Measurements from ENCODE around the gene GDF15. TPM values are rescaled to one million over a fixed set of nuclear protein-coding genes. Genes with fewer than 3 reads are reported as not detected.

GDF15 gene, protein sequence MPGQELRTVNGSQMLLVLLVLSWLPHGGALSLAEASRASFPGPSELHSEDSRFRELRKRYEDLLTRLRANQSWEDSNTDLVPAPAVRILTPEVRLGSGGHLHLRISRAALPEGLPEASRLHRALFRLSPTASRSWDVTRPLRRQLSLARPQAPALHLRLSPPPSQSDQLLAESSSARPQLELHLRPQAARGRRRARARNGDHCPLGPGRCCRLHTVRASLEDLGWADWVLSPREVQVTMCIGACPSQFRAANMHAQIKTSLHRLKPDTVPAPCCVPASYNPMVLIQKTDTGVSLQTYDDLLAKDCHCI
- total RNA-seq: 139 TPM

GRCh38 chr19:18385675-18386542 is at the start of gene GDF15:
Gene GDF15 (plus strand): TSS chr19:18386158. CDS start chr19:18386190, 32 bp downstream.

GRCh38 chr19:18340190-18340989 is 45.6 kb upstream of the GDF15 start, which contains the start of gene PGPEP1:
Gene PGPEP1 (plus strand): TSS chr19:18340598. CDS start chr19:18340682, 84 bp downstream.

GRCh38 chr19:18397242-18398202 is 11.6 kb downstream of the GDF15 start, which contains the start of gene LRRC25:
Gene LRRC25 (minus strand): TSS chr19:18397622. CDS start chr19:18396963, 659 bp downstream.

GRCh38 chr19:18419195-18419698 is 33.3 kb downstream of the GDF15 start, which contains the start of gene SSBP4:
Gene SSBP4 (plus strand): TSS chr19:18419398. CDS start chr19:18419649, 251 bp downstream.

GRCh38 chr19:18437491-18438330 is 51.8 kb downstream of the GDF15 start, which contains the start of gene ISYNA1:
Gene ISYNA1 (minus strand): TSS chr19:18438133. CDS start chr19:18437979, 154 bp downstream.

Small RNAs within 50 kb of the gene (small RNA-seq; reads per million reads assigned to genes)
- not detected for gene MIR3189 (ENCODE audit: low replicate concordance)

Other genes starting within 250 kb of the GDF15 start
- 14.0 TPM for gene PIK3R2, start 233.0 kb upstream of the GDF15 start, total RNA-seq
- 57.0 TPM for gene IFI30, start 212.3 kb upstream of the GDF15 start, total RNA-seq
- 8.1 TPM for gene MPV17L2, start 192.9 kb upstream of the GDF15 start, total RNA-seq
- gene RAB3A, start 182.1 kb upstream of the GDF15 start, total RNA-seq: 8.8 TPM
- gene PDE4C, start 159.7 kb upstream of the GDF15 start, total RNA-seq: 5.3 TPM
- 3.3 TPM for gene IQCN, start 111.7 kb upstream of the GDF15 start, total RNA-seq
- 367 TPM for gene JUND, start 104.5 kb upstream of the GDF15 start, total RNA-seq
- 148 TPM for gene LSM4, start 63.1 kb upstream of the GDF15 start, total RNA-seq
- gene PGPEP1, start 45.6 kb upstream of the GDF15 start, total RNA-seq: 31.9 TPM
- 5.4 TPM for gene LRRC25, start 11.5 kb downstream of the GDF15 start, total RNA-seq
- 77.5 TPM for gene SSBP4, start 33.2 kb downstream of the GDF15 start, total RNA-seq
- 126 TPM for gene ISYNA1, start 52.0 kb downstream of the GDF15 start, total RNA-seq
- 19.2 TPM for gene ELL, start 135.9 kb downstream of the GDF15 start, total RNA-seq
- 162 TPM for gene FKBP8, start 157.4 kb downstream of the GDF15 start, total RNA-seq
- 50.3 TPM for gene KXD1, start 171.7 kb downstream of the GDF15 start, total RNA-seq
- 1,386 TPM for gene UBA52, start 185.7 kb downstream of the GDF15 start, total RNA-seq
- gene REX1BD, start 202.6 kb downstream of the GDF15 start, total RNA-seq: 60.1 TPM
- gene CRLF1, start 220.6 kb downstream of the GDF15 start, total RNA-seq: 1.2 TPM
- gene TMEM59L, start 226.7 kb downstream of the GDF15 start, total RNA-seq: 5.4 TPM

Data from metanephros (tissue), 2 donors.